NB4 (cell line): ENCODE results near the gene DDC.

Source experiments
- DNase-seq: peaks from one replicate; pipeline ENCODE4 v3.0.0; 2010; ENCODE audit warnings: low read depth
- H3K4me3 ChIP-seq: one replicate; pipeline ENCODE4 v1.5.1; 2011; ENCODE audit warnings: mild to moderate bottlenecking, low read depth, low read length, moderate library complexity
- MYC ChIP-seq: IDR thresholded peaks from 2 replicates; pipeline ENCODE4 v1.6.1; 2011; ENCODE audit warnings: low read depth, low read length
- POLR2A ChIP-seq: IDR thresholded peaks from 2 replicates; pipeline ENCODE4 v1.6.1; 2011; ENCODE audit warnings: mild to moderate bottlenecking; ENCODE audit not compliant: insufficient read length; ENCODE audit errors: extremely low read depth
- TF ChIP-seq, protein P1 (sequence below): IDR thresholded peaks from one replicate; pipeline ENCODE4 v1.5.1; 2012; ENCODE audit warnings: low read depth, low read length
- TF ChIP-seq, protein P2 (sequence below): IDR thresholded peaks from 2 replicates; pipeline ENCODE4 v1.6.1; 2011; ENCODE audit warnings: low read depth, low read length

DDC gene

DNA sequence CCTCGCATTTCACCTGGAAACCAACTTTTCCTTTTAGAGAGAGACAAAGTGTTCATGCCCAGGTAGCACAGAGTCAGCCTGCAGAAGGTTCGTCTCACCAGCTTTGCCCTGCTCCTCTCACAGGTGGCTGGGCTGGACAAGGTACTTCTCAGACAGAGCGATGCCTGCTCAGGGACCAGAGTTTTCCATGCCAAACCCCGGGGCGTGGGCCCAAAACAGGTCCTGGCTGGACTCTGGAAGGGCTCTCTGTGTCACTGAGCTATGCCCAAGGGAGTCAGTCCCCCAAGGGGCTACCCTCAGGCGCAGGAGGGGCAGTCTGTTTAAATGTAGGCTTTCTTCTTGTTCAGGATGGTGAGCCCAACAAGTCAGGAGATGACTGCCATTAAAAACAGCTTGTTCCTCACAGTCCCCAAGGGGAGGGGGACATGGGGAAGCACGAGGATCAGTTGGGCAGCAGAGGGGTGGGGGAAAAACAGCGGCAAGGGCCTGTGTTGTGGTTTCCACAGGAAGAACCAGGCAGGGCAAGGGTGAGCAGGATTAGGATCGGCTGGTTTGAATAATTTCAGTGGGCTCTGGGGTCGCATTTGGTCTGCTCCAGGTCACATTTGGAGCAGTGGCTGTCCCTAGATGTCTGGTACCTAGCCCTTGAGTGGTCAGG, 59.5 kb downstream of the DDC start:
- DNase-seq: peak; percentile 30
- no peak overlapping the region for H3K4me3 ChIP-seq
- TF ChIP-seq, protein P1, sequence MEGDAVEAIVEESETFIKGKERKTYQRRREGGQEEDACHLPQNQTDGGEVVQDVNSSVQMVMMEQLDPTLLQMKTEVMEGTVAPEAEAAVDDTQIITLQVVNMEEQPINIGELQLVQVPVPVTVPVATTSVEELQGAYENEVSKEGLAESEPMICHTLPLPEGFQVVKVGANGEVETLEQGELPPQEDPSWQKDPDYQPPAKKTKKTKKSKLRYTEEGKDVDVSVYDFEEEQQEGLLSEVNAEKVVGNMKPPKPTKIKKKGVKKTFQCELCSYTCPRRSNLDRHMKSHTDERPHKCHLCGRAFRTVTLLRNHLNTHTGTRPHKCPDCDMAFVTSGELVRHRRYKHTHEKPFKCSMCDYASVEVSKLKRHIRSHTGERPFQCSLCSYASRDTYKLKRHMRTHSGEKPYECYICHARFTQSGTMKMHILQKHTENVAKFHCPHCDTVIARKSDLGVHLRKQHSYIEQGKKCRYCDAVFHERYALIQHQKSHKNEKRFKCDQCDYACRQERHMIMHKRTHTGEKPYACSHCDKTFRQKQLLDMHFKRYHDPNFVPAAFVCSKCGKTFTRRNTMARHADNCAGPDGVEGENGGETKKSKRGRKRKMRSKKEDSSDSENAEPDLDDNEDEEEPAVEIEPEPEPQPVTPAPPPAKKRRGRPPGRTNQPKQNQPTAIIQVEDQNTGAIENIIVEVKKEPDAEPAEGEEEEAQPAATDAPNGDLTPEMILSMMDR: no peak

DNA sequence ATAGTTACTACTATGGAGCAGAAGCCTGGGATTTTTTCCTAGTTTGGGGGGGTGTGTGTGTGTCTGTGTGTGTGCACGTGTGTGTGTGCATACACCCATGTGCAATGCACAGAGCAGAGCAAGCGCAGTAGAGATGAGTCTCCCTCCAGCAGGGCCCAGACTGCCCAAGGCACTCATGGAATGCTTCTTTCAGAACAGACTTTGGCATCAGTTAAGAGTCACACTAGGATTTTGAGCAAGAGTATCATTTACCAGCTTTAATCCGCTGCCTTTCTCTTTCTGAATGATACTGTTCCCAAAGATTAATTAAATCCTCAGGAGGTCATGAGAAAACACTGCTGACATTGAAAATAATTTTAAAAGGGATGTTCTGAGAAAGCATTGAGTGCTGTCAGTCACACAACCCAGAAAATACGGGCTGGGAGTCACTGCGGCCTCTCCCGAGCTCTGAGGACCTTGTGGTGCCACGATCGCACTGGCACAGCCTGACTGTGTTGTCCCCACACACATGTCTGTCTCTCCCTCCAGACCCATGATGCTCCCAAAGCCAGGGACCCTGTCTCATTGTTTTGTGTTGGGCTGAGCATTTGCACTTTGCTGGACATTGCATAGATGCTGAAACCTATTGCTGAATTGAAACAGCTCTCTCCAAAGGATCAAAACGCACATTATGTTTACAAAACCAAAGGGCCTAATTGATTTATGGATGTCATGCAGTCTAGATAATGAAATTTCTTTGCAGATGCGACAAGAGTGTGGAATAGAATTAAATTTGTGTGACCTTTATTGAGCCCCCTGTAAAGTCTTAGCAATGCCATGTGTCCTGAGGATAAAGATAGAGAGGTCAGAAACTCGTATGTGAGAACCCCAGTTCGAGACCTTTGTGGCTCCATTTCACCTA, 60.3 kb downstream of the DDC start:
- DNase-seq: no peak
- TF ChIP-seq, protein P1: no peak
- TF ChIP-seq, protein P2, sequence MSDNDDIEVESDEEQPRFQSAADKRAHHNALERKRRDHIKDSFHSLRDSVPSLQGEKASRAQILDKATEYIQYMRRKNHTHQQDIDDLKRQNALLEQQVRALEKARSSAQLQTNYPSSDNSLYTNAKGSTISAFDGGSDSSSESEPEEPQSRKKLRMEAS: no peak
- TF ChIP-seq POLR2A: no peak
- no peak for TF ChIP-seq MYC
- H3K4me3 ChIP-seq: no peak overlapping the region

DNA sequence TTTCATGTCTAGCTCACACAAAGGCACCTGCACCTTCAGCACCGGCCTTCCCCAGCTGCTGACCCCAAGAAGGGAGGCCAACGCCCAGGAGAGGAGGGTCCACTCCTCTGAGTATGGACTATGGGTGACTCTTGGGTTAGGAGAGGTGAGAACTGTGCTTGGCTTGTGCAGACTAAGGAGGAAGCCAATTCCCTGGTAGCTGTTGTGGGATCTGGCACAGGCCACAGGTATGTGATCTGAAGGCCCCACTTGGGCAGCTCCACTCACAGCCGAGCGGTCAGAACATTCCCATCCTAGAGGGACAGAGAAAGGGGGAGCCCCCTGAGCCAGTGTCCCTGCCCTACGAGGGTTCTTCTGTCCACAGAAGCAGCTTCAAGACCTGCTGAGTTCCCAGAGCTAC, 62.3 kb downstream of the DDC start:
- TF ChIP-seq MYC: no peak
- TF ChIP-seq, protein P1: no peak
- TF ChIP-seq, protein P2: no peak
- H3K4me3 ChIP-seq: no peak overlapping the region
- DNase-seq: no peak

DNA sequence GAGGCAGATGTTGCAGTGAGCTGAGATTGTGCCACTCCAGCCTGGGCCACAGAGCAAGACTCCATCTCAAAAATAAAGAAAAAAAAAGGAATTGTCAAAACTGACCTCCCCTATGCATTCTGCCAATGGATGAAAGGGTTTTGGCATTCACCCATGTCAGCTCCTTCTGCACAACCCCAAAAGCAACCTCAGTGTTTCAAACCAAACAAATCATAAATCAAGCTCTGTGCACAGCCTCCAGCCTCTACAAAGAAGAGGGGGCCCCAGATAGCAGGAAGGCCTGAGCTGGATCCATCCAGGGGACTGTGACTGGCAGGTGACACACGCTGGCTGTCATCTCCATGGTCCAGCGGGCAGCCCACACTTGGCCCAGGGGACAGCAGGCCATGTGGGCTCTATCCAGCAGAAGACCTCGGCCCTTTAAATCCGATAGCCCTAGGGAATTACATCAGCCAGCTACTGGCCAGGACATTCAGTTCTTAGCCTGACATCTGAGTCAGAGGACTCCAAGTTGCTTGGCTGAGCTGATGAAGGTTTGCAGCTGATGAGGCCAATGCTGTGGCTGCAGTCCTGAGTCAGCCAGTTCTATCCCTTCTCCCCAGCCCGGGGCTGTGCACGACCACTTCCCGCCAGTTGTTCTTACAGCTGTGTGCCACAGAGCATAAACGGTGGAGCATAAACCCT, 63.1 kb downstream of the DDC start:
- no peak overlapping the region for H3K4me3 ChIP-seq
- no peak for DNase-seq
- TF ChIP-seq, protein P1: no peak
- TF ChIP-seq, protein P2: no peak
- no peak for TF ChIP-seq MYC
- no peak for TF ChIP-seq POLR2A

DNA sequence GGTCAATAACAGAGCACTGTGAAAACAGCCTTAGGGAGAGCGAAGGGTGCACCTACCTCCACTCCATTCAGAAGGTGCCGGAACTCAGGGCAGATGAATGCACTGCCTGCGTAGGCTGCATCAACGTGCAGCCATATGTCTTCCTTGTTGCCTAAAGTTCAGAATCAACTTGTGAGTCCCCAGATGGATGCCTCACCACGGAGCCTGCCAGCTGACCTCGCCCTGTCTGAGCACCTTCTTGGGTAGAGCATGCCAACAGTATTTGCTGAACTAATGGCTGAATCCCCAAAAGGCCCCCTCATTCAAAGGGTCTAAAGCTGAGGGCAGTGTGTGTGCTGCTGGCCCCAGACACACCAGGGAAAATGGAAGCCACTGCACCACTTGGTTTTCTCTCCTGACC, 66.1 kb downstream of the DDC start:
- TF ChIP-seq, protein P2: no peak
- no peak for TF ChIP-seq MYC
- TF ChIP-seq POLR2A: no peak
- TF ChIP-seq, protein P1: no peak
- H3K4me3 ChIP-seq: no peak overlapping the region
- DNase-seq: no peak
